Upper lobe of left lung (tissue), 4 donors: ENCODE results near the gene RNF40.

ENCODE experiments used
- EP300 ChIP-seq, 4 donors: sonication (generic); formaldehyde crosslinking; IDR thresholded peaks; one replicate each; pipeline ENCODE4 v1.5.1; 2017; ENCODE audit warnings: antibody characterized with exemption in 4 of 4, control low read depth in 2 of 4
- POLR2A ChIP-seq, 4 donors: fragments of 450-650 bp; IDR thresholded peaks; one replicate each; pipeline ENCODE4 v1.5.1; 2016 to 2017; ENCODE audit warnings: antibody characterized with exemption in 4 of 4, mild to moderate bottlenecking in 2 of 4
- POLR2AphosphoS5 ChIP-seq, 2 donors: sonication (generic); formaldehyde crosslinking; IDR thresholded peaks; one replicate each; pipeline ENCODE4 v1.5.1; 2017; ENCODE audit warnings: antibody characterized with exemption in 2 of 2
- TF ChIP-seq, protein P1 (sequence below), 6 experiments: fragments of 450-650 bp in 4 of 6; fragments of 200-600 bp in 2 of 6; sonication (generic) in 2 of 6; IDR thresholded peaks; one replicate each; pipeline ENCODE4 v1.5.1; 2016 to 2019; ENCODE audit warnings: antibody characterized with exemption in 6 of 6

DNA sequence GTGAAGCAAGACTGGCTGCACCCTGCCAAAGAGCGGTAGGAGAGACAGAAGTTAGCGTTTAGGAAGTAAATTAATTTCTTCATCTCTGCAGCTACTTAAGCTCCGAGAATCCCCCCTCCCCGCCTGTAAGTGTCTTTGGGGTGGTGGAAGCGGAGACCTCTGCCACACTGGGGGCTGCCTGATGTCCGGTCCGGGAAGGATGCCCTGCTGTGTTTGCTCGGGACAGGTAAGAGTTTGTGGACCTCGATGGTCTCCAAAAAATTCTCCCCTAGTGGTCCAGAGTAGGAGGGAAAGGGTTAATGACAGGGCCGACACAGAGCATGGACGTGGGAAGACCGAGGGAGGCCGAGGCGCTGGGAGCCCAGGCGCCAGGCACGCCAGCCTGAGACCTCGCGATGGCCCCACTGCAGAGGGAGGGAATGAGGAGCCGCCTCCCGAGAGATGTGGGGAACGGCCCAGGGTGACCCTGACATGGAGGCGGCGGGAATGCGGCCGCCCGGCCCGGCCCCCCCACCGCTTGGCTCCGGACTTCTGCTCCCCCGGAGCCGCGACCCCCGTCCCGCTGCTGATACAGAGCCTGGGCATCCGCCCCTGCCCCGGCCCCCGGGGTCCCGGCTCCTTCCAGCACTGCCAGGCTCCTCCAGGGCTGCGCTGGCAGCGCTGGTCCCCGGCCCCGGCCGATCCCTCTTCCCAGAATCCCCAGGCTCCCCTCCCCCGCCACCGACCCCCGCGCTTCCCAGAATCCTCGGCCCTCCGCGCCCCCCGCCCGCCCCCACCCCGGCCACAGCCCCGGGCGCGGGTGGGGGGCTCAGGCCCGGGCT is 24.2 kb downstream of the RNF40 start:
- TF ChIP-seq, protein P1, sequence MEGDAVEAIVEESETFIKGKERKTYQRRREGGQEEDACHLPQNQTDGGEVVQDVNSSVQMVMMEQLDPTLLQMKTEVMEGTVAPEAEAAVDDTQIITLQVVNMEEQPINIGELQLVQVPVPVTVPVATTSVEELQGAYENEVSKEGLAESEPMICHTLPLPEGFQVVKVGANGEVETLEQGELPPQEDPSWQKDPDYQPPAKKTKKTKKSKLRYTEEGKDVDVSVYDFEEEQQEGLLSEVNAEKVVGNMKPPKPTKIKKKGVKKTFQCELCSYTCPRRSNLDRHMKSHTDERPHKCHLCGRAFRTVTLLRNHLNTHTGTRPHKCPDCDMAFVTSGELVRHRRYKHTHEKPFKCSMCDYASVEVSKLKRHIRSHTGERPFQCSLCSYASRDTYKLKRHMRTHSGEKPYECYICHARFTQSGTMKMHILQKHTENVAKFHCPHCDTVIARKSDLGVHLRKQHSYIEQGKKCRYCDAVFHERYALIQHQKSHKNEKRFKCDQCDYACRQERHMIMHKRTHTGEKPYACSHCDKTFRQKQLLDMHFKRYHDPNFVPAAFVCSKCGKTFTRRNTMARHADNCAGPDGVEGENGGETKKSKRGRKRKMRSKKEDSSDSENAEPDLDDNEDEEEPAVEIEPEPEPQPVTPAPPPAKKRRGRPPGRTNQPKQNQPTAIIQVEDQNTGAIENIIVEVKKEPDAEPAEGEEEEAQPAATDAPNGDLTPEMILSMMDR (IDR thresholded peaks at IDR 0.05) = no peak
- TF ChIP-seq POLR2A (IDR thresholded peaks at IDR 0.05) (no peak), EP300 (IDR thresholded peaks at IDR 0.05) (no peak), POLR2AphosphoS5 (IDR thresholded peaks at IDR 0.05) (no peak)
